Measurements from ENCODE around the gene RILPL2. TPM values are rescaled to one million over a fixed set of nuclear protein-coding genes. Genes with fewer than 3 reads are reported as not detected.

RILPL2 gene
- total and polyA plus RNA-seq, 9 of the 15 experiments (the other 6 are each of a cell fraction or from before 2014, with no cell fraction given), result 0.61 to 5.8 (median 4.3) TPM

GRCh38 chr12:123398177-123398549 is 38.3 kb downstream of the RILPL2 start:
- no peak for DNase-seq (ENCODE audit: extremely low read depth in 1 of 4, low spot score in 3 of 4)
- intact Hi-C loops (cut with micrococcal nuclease), result no loop called here
- Histone ChIP-seq H3K79me2 (ENCODE audit: control insufficient read depth, insufficient read depth, low read length) (peaks cover 78% of the 10 kb centered on the region), H3K9ac (ENCODE audit: insufficient read depth in 1 of 2, low read depth in 2 of 2, low read length in 2 of 2) (peak overlapping the region in 1 of 2 experiments; percentile 61; a peak in 2 of 4 replicates), H3K4me1 (replicated peaks in 1 of 2; ENCODE audit: control insufficient read depth in 2 of 2, insufficient read depth in 2 of 2, low read length in 2 of 2) (peaks cover 0 to 12% of the 10 kb centered on the region in 2 experiments; a peak in 2 of 5 replicates), H3K27me3 (ENCODE audit: control insufficient read depth in 2 of 2, insufficient read depth in 2 of 2, low read length in 2 of 2) (no peaks in the 10 kb centered on the region), H3K9me3 (replicated peaks; ENCODE audit: control insufficient read depth, insufficient read depth, low read depth, low read length) (no peaks in the 10 kb centered on the region), H3K9me1 (ENCODE audit: control insufficient read depth, insufficient read depth, low read length) (peaks cover 15% of the 10 kb centered on the region), H3K27ac (ENCODE audit: extremely low read depth, low read depth, low read length) (no peak overlapping the region; the same call in 2 of the 3 replicates), H2AFZ (ENCODE audit: low read depth, low read length) (no peak overlapping the region), H4K20me1 (replicated peaks; ENCODE audit: control insufficient read depth, insufficient read depth, low read length) (peaks cover 32% of the 10 kb centered on the region), H3K36me3 (ENCODE audit: control insufficient read depth, insufficient read depth, low read length) (peaks cover 85% of the 10 kb centered on the region), H3K4me3 (no peak overlapping the region), H3K4me2 (ENCODE audit: insufficient read depth, low read length) (no peak overlapping the region)
- FAIRE-seq, result no peak
- WGBS (ENCODE audit: insufficient coverage, low coverage, missing lambda C conversion rate), result 95% methylated on average over 9 of the region's 10 CpGs
- ATAC-seq, result no peak
- ChIA-PET POLR2A (interaction anchor here (1.2 to 3.3 kb wide), 5 partner anchors 8 to 186 kb away, joined by 5 to 20 read pairs (median 7); partner anchors contain the start of gene TMED2), CTCF (ENCODE audit: low intra/inter-chr PET ratio) (no interaction called here)
- in situ Hi-C loops (cut with MboI), result loop anchor here (25.0 kb wide), 1 partner anchor 1561 kb away; no protein-coding TSS in a partner anchor
- BruUV-seq (replicated peaks), result no TSS peak
- TF ChIP-seq, protein P1, sequence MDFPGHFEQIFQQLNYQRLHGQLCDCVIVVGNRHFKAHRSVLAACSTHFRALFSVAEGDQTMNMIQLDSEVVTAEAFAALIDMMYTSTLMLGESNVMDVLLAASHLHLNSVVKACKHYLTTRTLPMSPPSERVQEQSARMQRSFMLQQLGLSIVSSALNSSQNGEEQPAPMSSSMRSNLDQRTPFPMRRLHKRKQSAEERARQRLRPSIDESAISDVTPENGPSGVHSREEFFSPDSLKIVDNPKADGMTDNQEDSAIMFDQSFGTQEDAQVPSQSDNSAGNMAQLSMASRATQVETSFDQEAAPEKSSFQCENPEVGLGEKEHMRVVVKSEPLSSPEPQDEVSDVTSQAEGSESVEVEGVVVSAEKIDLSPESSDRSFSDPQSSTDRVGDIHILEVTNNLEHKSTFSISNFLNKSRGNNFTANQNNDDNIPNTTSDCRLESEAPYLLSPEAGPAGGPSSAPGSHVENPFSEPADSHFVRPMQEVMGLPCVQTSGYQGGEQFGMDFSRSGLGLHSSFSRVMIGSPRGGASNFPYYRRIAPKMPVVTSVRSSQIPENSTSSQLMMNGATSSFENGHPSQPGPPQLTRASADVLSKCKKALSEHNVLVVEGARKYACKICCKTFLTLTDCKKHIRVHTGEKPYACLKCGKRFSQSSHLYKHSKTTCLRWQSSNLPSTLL (IDR thresholded peaks at IDR 0.05), result no peak
- TF ChIP-seq, protein P2, sequence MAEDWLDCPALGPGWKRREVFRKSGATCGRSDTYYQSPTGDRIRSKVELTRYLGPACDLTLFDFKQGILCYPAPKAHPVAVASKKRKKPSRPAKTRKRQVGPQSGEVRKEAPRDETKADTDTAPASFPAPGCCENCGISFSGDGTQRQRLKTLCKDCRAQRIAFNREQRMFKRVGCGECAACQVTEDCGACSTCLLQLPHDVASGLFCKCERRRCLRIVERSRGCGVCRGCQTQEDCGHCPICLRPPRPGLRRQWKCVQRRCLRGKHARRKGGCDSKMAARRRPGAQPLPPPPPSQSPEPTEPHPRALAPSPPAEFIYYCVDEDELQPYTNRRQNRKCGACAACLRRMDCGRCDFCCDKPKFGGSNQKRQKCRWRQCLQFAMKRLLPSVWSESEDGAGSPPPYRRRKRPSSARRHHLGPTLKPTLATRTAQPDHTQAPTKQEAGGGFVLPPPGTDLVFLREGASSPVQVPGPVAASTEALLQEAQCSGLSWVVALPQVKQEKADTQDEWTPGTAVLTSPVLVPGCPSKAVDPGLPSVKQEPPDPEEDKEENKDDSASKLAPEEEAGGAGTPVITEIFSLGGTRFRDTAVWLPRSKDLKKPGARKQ (CRISPR knock-in tag; IDR thresholded peaks at IDR 0.05), result no peak
- no peak for TF ChIP-seq ZSCAN29 (IDR thresholded peaks at IDR 0.05)
- no peak for TF ChIP-seq ZNF57 (CRISPR knock-in tag; IDR thresholded peaks at IDR 0.05)
- TF ChIP-seq THRB (CRISPR knock-in tag; conservative IDR thresholded peaks at IDR 0.05), result no peak
- TF ChIP-seq NR0B1 (IDR thresholded peaks at IDR 0.05; ENCODE audit: partially characterized antibody), result no peak
- no peak for TF ChIP-seq FOXA1 (IDR thresholded peaks at IDR 0.05; ENCODE audit: borderline replicate concordance)
- no peak for TF ChIP-seq TCF7L2 (IDR thresholded peaks at IDR 0.05; ENCODE audit: low read depth, low read length)
- TF ChIP-seq HOMEZ (CRISPR knock-in tag; IDR thresholded peaks at IDR 0.05), result no peak
- no peak for TF ChIP-seq SRF (CRISPR knock-in tag; IDR thresholded peaks at IDR 0.05)
- TF ChIP-seq NUFIP1 (IDR thresholded peaks at IDR 0.05; ENCODE audit: partially characterized antibody), result no peak
- TF ChIP-seq CTCFL (IDR thresholded peaks at IDR 0.05; ENCODE audit: borderline replicate concordance, insufficient read depth, low read depth, low read length, poor library complexity, severe bottlenecking), result no peak

All from K562 (cell line).